ENCODE measurements around the gene ABLIM3. TPM values are rescaled to one million over a fixed set of nuclear protein-coding genes. Genes with fewer than 3 reads are reported as not detected.

ABLIM3 gene
- total and polyA plus RNA-seq, 11 donors, result 43.2 to 175 (median 97.8) TPM

DNA sequence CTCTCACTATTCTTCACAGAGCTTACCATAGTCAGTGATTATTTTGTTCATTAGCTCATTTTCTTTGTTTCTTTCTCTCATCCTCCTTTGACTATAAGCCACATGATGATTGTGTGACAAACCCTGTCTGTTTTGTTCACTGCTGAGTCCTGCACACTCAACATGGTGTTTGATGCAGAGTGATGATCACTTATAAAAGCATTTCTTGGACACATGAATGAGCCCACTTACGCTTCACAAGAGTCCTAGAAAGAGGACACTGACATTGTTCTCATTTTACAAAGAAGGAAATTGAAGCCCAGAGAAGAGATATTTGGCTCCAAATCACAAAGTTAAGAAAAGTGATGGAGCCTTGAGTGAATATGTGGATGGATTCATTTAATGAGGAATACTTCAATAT lies 13.4 kb downstream of the ABLIM3 start:
- H3K4me3 ChIP-seq, result no peak overlapping the region
- H3K9me3 ChIP-seq, result no peaks in the 10 kb centered on the region
- DNase-seq, result no peak
- peak overlapping the region; percentile 77 to 96 (median 87) for H3K27ac ChIP-seq
- TF ChIP-seq, protein P1, sequence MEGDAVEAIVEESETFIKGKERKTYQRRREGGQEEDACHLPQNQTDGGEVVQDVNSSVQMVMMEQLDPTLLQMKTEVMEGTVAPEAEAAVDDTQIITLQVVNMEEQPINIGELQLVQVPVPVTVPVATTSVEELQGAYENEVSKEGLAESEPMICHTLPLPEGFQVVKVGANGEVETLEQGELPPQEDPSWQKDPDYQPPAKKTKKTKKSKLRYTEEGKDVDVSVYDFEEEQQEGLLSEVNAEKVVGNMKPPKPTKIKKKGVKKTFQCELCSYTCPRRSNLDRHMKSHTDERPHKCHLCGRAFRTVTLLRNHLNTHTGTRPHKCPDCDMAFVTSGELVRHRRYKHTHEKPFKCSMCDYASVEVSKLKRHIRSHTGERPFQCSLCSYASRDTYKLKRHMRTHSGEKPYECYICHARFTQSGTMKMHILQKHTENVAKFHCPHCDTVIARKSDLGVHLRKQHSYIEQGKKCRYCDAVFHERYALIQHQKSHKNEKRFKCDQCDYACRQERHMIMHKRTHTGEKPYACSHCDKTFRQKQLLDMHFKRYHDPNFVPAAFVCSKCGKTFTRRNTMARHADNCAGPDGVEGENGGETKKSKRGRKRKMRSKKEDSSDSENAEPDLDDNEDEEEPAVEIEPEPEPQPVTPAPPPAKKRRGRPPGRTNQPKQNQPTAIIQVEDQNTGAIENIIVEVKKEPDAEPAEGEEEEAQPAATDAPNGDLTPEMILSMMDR (IDR thresholded peaks at IDR 0.05), result no peak
- no peak for TF ChIP-seq POLR2A (IDR thresholded peaks at IDR 0.05)
- H3K27me3 ChIP-seq, result no peaks in the 10 kb centered on the region
- intact Hi-C loops (cut with DNase I), result loop anchor here in 2 of 10 donors (5.0 kb wide), 2 partner anchors 38 to 63 kb away; no protein-coding TSS in a partner anchor
- peaks cover 19 to 98% (median 88%) of the 10 kb centered on the region in 12 donors for H3K4me1 ChIP-seq
- ATAC-seq, result no peak
- H3K36me3 ChIP-seq, result no peaks in the 10 kb centered on the region
- WGBS, 4 donors, result 47 to 67% (median 52%) methylated on average over 1 of the region's 1 CpG

DNA sequence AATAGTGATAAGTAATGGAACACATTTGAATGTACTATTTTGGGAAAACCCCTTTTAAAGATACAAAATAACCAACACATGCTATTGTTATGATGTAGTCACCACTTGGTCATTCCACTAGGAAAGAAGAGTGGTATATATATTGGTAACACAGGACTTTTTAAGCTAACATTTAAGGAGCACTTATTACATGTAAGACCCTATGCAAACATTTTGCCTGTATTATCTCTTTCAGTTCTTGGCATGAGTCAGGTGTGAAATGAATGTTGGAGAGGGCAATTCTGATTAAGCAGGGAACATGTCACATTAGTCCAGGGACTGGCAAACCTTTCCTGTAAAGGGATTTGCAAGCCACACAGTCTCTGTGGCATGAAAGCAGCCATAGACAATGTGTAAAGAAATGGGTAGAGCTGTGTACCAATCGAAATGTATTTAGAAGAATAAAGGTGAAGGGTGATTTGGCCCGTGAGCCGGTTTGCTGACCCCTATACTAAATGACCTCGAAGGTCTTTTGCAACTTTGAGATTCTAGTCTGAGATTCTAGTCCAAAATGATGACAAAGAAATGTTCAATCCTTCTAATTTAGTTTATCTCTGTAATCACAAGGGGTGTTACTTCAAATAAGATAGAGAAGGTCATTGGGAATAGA lies 15.3 kb downstream of the ABLIM3 start:
- no peaks in the 10 kb centered on the region for H3K9me3 ChIP-seq
- no peaks in the 10 kb centered on the region for H3K27me3 ChIP-seq
- DNase-seq (no peak), ATAC-seq (peak; percentile 7 to 48 (median 18))
- H3K27ac ChIP-seq, result peak overlapping the region; percentile 50 to 96 (median 86)
- TF ChIP-seq, protein P1 (IDR thresholded peaks at IDR 0.05), result no peak
- TF ChIP-seq POLR2A (IDR thresholded peaks at IDR 0.05), result no peak
- WGBS, 4 donors, result 62 to 72% (median 68%) methylated on average over 4 of the region's 4 CpGs
- H3K4me1 ChIP-seq, result peaks cover 19 to 98% (median 86%) of the 10 kb centered on the region in 12 donors
- no peak overlapping the region for H3K4me3 ChIP-seq
- H3K36me3 ChIP-seq, result no peaks in the 10 kb centered on the region
- intact Hi-C loops (cut with DNase I), result no loop called here

DNA sequence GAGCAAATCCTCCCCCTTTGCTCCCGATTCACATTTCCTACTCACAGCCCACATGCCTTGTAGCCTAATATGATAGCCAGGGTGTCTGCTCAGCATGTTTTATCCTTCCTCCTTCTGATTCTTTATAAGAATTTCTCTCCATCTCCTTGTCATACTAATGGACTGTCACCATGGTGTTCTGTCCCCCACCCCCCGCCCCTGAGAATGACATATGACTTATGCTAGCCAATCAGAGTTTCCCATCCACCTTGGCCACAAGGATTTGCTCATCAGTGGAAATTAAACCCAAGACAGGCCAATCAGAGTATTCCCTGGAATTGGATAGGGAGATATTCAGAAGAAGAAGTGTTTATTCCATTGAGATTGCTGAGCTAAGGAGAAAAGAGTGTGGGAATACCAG lies 16.0 kb downstream of the ABLIM3 start:
- H3K27ac ChIP-seq, result peak overlapping the region; percentile 50 to 96 (median 86)
- peaks cover 19 to 98% (median 84%) of the 10 kb centered on the region in 12 donors for H3K4me1 ChIP-seq
- intact Hi-C loops (cut with DNase I), result no loop called here
- H3K36me3 ChIP-seq, result no peaks in the 10 kb centered on the region
- DNase-seq (no peak), ATAC-seq (no peak)
- whole genome bisulfite sequencing, 4 donors, result 51 to 64% (median 57%) methylated on average over 2 of the region's 2 CpGs
- H3K27me3 ChIP-seq, result no peaks in the 10 kb centered on the region
- no peaks in the 10 kb centered on the region for H3K9me3 ChIP-seq
- no peak overlapping the region for H3K4me3 ChIP-seq
- no peak for TF ChIP-seq POLR2A (IDR thresholded peaks at IDR 0.05)
- TF ChIP-seq, protein P1 (IDR thresholded peaks at IDR 0.05), result no peak

DNA sequence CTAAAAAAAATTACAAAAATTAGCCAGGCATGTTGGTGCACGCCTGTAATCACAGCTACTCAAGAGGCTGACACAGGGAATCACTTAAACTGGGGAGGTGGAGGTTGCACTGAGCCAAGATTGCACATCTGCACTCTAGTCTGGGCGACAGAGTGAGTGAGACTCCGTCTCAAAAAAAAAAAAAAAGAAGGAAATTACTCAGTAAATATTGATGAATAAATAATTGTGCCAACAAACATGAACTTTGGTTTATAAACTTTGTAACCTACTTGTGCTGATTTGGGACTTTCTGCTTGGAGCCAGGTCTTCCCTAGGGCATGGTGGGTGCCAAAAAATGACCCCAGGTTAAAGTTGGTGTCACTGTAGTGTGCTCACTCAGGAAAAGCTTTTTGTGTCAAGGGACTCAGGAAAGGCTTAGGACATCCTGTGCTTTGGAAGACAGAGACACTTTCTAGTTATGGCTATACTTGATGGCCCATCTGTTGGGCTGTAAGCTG lies 19.0 kb downstream of the ABLIM3 start:
- no peak for DNase-seq
- Histone ChIP-seq H3K36me3 (no peaks in the 10 kb centered on the region), H3K27me3 (no peaks in the 10 kb centered on the region), H3K4me1 (peaks cover 14 to 95% (median 66%) of the 10 kb centered on the region in 12 donors), H3K9me3 (no peaks in the 10 kb centered on the region), H3K4me3 (no peak overlapping the region), H3K27ac (peak overlapping the region in 11 of 12 donors; percentile 16 to 94 (median 64))
- 28 to 36% (median 29%) methylated on average over 3 of the region's 3 CpGs for WGBS, 4 donors
- TF ChIP-seq, protein P1 (IDR thresholded peaks at IDR 0.05), result no peak
- no peak for TF ChIP-seq POLR2A (IDR thresholded peaks at IDR 0.05)
- intact Hi-C loops (cut with DNase I), result no loop called here
- peak in 2 of 4 donors; percentile 4 to 51 for ATAC-seq
